DND-41 (cell line): ENCODE measurements around the gene FXYD3.

Experiments
- ATAC-seq: fragments of 200-7000 bp; cut with Tn5 transposase; 3 replicates; pipeline ENCODE4 v1.9.1; 2021; ENCODE audit warnings: low read depth; ENCODE audit not compliant: insufficient read depth
- DNase-seq: peaks from one replicate; pipeline ENCODE4 v3.0.0-alpha.2; 2020
- H2AFZ ChIP-seq: 2 replicates; pipeline ENCODE4 v1.6.0; 2012; ENCODE audit warnings: low read depth, low read length
- H3K27ac ChIP-seq: 2 replicates; pipeline ENCODE4 v1.5.1; 2012; ENCODE audit warnings: low read length, inconsistent platforms
- H3K27me3 ChIP-seq: fragments of 200-600 bp; sonication (generic); 2 replicates; pipeline ENCODE4 v1.6.0; 2012; ENCODE audit warnings: low read length, mild to moderate bottlenecking, inconsistent platforms; ENCODE audit not compliant: insufficient read depth, poor library complexity
- H3K36me3 ChIP-seq: 2 replicates; pipeline ENCODE4 v1.5.1; 2012; ENCODE audit warnings: low read length, inconsistent platforms; ENCODE audit not compliant: insufficient read depth
- H3K4me1 ChIP-seq: 2 replicates; pipeline ENCODE4 v1.5.1; 2012; ENCODE audit warnings: mild to moderate bottlenecking, low read length; ENCODE audit not compliant: insufficient read depth
- H3K4me2 ChIP-seq: 2 replicates; pipeline ENCODE4 v1.6.0; 2012; ENCODE audit warnings: mild to moderate bottlenecking, moderate library complexity, low read length, inconsistent platforms; ENCODE audit not compliant: insufficient read depth
- H3K4me3 ChIP-seq, 2 experiments: fragments of 200-600 bp in 1 of 2; shearing (Covaris generic) in 1 of 2; 2 replicates each; pipeline ENCODE4 v1.5.1; 2012 to 2016; ENCODE audit warnings: inconsistent platforms in 2 of 2, low read length in 2 of 2, mild to moderate bottlenecking in 2 of 2, low read depth in 1 of 2, moderate library complexity in 1 of 2
- H3K79me2 ChIP-seq: 2 replicates; pipeline ENCODE4 v1.6.0; 2012; ENCODE audit warnings: low read length, inconsistent platforms; ENCODE audit not compliant: insufficient read depth
- H3K9ac ChIP-seq: 2 replicates; pipeline ENCODE4 v1.6.0; 2012; ENCODE audit warnings: low read depth, mild to moderate bottlenecking, inconsistent platforms, low read length, moderate library complexity
- H3K9me3 ChIP-seq: 2 replicates; pipeline ENCODE4 v1.5.1; 2012; ENCODE audit warnings: low read length, moderate library complexity, mild to moderate bottlenecking, inconsistent platforms; ENCODE audit not compliant: insufficient read depth, severe bottlenecking
- H4K20me1 ChIP-seq: 2 replicates; pipeline ENCODE4 v1.6.0; 2012; ENCODE audit warnings: low read length; ENCODE audit not compliant: insufficient read depth
- EZH2 ChIP-seq: IDR thresholded peaks from 3 replicates; pipeline ENCODE4 v1.6.1; 2012; ENCODE audit warnings: borderline replicate concordance, low read depth, mild to moderate bottlenecking, moderate library complexity, low read length, inconsistent platforms; ENCODE audit not compliant: severe bottlenecking
- TF ChIP-seq, protein P1 (sequence below): IDR thresholded peaks from 2 replicates; pipeline ENCODE4 v1.5.1; 2012; ENCODE audit warnings: borderline replicate concordance, low read length, moderate library complexity, mild to moderate bottlenecking; ENCODE audit not compliant: poor library complexity, severe bottlenecking; ENCODE audit errors: extremely low read depth

The FXYD3 gene

GRCh38 chr19:35080613-35081170 is 34.9 kb upstream of the FXYD3 start:
- Histone ChIP-seq H3K9me3 (no peaks in the 10 kb centered on the region), H3K36me3 (no peaks in the 10 kb centered on the region), H2AFZ (no peak overlapping the region), H4K20me1 (no peaks in the 10 kb centered on the region), H3K4me3 (no peak overlapping the region), H3K79me2 (no peaks in the 10 kb centered on the region), H3K27me3 (no peaks in the 10 kb centered on the region), H3K27ac (no peak overlapping the region), H3K4me2 (no peak overlapping the region), H3K9ac (no peak overlapping the region), H3K4me1 (no peaks in the 10 kb centered on the region)
- ATAC-seq (no peak), DNase-seq (no peak)
- TF ChIP-seq, protein P1, sequence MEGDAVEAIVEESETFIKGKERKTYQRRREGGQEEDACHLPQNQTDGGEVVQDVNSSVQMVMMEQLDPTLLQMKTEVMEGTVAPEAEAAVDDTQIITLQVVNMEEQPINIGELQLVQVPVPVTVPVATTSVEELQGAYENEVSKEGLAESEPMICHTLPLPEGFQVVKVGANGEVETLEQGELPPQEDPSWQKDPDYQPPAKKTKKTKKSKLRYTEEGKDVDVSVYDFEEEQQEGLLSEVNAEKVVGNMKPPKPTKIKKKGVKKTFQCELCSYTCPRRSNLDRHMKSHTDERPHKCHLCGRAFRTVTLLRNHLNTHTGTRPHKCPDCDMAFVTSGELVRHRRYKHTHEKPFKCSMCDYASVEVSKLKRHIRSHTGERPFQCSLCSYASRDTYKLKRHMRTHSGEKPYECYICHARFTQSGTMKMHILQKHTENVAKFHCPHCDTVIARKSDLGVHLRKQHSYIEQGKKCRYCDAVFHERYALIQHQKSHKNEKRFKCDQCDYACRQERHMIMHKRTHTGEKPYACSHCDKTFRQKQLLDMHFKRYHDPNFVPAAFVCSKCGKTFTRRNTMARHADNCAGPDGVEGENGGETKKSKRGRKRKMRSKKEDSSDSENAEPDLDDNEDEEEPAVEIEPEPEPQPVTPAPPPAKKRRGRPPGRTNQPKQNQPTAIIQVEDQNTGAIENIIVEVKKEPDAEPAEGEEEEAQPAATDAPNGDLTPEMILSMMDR, result no peak

DNA sequence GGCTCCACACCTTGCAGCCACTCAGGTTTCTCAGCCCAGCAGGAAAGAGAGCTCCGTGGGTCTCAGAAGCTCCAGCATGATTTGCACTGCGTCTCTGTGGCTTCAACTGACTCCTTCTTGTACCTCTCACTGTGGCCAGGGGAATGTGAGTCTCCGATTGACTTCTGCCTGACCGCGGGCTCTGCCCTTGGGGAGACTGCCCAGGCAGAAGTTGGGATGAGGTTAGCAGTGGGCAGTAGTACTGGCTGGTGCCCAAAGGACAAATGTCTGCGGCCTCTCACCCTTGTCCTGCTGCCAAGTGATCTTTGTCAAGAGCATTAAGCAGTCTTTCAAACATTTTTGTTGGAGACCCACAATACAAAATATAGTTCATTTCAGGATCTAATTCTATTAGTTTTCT is 34.4 kb upstream of the FXYD3 start:
- TF ChIP-seq EZH2, result no peak
- TF ChIP-seq, protein P1, result no peak
- Histone ChIP-seq H3K4me2 (no peak overlapping the region), H3K27ac (no peak overlapping the region), H3K4me1 (no peaks in the 10 kb centered on the region), H3K9ac (no peak overlapping the region), H4K20me1 (no peaks in the 10 kb centered on the region), H2AFZ (no peak overlapping the region), H3K27me3 (no peaks in the 10 kb centered on the region), H3K36me3 (no peaks in the 10 kb centered on the region), H3K4me3 (no peak overlapping the region), H3K79me2 (no peaks in the 10 kb centered on the region), H3K9me3 (no peaks in the 10 kb centered on the region)
- DNase-seq, result no peak
- ATAC-seq, result no peak

DNA sequence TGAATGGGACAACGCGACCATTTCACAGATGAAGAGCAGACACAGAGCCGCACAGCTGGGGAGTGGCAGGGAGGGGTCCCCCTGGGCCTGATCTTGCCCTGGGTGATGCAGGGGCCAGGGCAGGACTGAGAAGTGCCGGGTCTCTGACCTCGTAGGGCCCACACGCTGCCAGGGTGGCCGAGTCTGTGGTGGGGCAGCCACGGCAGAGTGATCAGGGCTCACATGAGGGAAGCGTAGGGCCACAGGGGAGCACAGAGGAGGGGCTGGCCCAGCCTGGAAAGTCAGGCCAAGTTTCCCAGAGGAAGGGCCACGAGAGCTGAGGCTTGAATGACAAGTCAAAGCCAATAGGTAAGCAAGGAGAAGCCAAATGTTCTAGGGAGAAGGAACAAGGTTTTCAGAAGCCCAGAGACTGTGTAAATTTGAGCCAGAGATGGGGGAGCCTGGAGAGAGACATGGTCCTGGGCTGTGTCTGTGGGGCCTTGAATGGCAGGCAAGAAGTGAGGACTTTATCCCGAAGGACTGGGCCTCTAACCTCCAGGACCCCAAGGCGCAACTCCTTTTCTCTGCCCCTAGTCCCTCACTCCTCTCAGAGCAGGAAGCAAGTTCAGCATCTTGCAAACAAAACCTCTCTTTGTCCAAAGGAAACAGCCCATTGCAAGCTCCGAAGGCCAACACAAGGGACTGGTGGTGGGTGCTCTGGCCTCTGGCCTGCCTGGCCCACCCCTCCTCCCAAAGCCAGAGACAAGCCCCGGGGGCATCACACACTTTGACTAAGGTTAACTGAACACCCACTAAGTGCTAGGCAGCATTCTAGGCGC is 31.7 kb upstream of the FXYD3 start:
- no peaks in the 10 kb centered on the region for H3K9me3 ChIP-seq
- DNase-seq (no peak), ATAC-seq (no peak)
- no peaks in the 10 kb centered on the region for H3K36me3 ChIP-seq
- no peak overlapping the region for H3K4me2 ChIP-seq
- no peak overlapping the region for H2AFZ ChIP-seq
- no peaks in the 10 kb centered on the region for H4K20me1 ChIP-seq
- no peaks in the 10 kb centered on the region for H3K27me3 ChIP-seq
- no peak for TF ChIP-seq EZH2
- TF ChIP-seq, protein P1, result no peak
- H3K4me1 ChIP-seq, result no peaks in the 10 kb centered on the region
- H3K9ac ChIP-seq, result no peak overlapping the region
- H3K27ac ChIP-seq, result no peak overlapping the region
- no peaks in the 10 kb centered on the region for H3K79me2 ChIP-seq
- no peak overlapping the region for H3K4me3 ChIP-seq

DNA sequence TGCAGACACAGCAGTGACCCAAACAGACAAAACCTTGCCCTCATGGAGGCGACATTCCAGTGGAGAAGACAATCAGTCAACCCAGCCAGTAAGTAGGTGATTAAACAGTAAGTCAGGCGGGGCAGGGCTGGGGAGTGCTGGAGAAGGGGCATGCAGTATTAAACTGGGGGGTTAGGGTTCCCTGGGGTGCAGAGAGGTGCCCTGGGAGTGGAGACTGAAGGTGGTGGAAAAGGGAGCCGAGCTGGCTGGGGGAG is 31.2 kb upstream of the FXYD3 start:
- TF ChIP-seq EZH2, result no peak
- Histone ChIP-seq H3K27me3 (no peaks in the 10 kb centered on the region), H4K20me1 (no peaks in the 10 kb centered on the region), H3K9me3 (no peaks in the 10 kb centered on the region), H3K4me1 (no peaks in the 10 kb centered on the region), H3K4me2 (no peak overlapping the region), H2AFZ (no peak overlapping the region), H3K79me2 (no peaks in the 10 kb centered on the region), H3K9ac (no peak overlapping the region), H3K36me3 (no peaks in the 10 kb centered on the region), H3K4me3 (no peak overlapping the region), H3K27ac (no peak overlapping the region)
- no peak for DNase-seq
- ATAC-seq, result no peak
